ENCODE results near the gene ZBED2. TPM values are rescaled to one million over a fixed set of nuclear protein-coding genes. Genes with fewer than 3 reads are reported as not detected.
"Not testable (repeated sequence)": the region's sequence is repeated elsewhere in the genome, so short reads cannot be mapped to it uniquely, and the experiment has no call there.

ZBED2 gene
- polyA plus RNA-seq (ENCODE audit: insufficient read length): not detected

GRCh38 chr3:111595232-111595631, at the start of gene ZBED2:
Gene ZBED2, minus strand, starts transcription at chr3:111595346. Its CDS starts 1,145 bp downstream, at chr3:111594201.
- DNase-seq: no peak

GRCh38 chr3:111639316-111639715, 44.2 kb upstream of the ZBED2 start:
- no peak for DNase-seq

GRCh38 chr3:111636366-111636885, 41.3 kb upstream of the ZBED2 start:
- DNase-seq: no peak

- no peak for DNase-seq
These were observed 40.3 kb upstream of the ZBED2 start for GRCh38 chr3:111635403-111635802.

- DNase-seq: not testable (repeated sequence)
These were observed 35.5 kb upstream of the ZBED2 start for GRCh38 chr3:111630638-111631037.

GRCh38 chr3:111629018-111629417, 33.9 kb upstream of the ZBED2 start:
- DNase-seq: not testable (repeated sequence)

GRCh38 chr3:111627092-111627491, 31.9 kb upstream of the ZBED2 start:
- DNase-seq: no peak

GRCh38 chr3:111621535-111621934, 26.4 kb upstream of the ZBED2 start:
- DNase-seq: no peak

GRCh38 chr3:111619833-111620232, 24.7 kb upstream of the ZBED2 start:
- no peak for DNase-seq

- DNase-seq: no peak
These were observed 23.8 kb upstream of the ZBED2 start for GRCh38 chr3:111618945-111619344.

GRCh38 chr3:111617912-111618601, 22.9 kb upstream of the ZBED2 start:
- no peak for DNase-seq

GRCh38 chr3:111617406-111617805, 22.3 kb upstream of the ZBED2 start:
- no peak for DNase-seq

- DNase-seq: no peak
These were observed 21.4 kb upstream of the ZBED2 start for GRCh38 chr3:111616417-111617105.

- no peak for DNase-seq
These were observed 20.7 kb upstream of the ZBED2 start for GRCh38 chr3:111615880-111616279.

GRCh38 chr3:111613294-111613693, 18.1 kb upstream of the ZBED2 start:
- DNase-seq: no peak

- DNase-seq: no peak
These were observed 15.5 kb upstream of the ZBED2 start for GRCh38 chr3:111610612-111611054.

- DNase-seq: no peak
These were observed 15.0 kb upstream of the ZBED2 start for GRCh38 chr3:111610189-111610588.

- no peak for DNase-seq
These were observed 14.6 kb upstream of the ZBED2 start for GRCh38 chr3:111609700-111610099.

GRCh38 chr3:111608383-111608782, 13.2 kb upstream of the ZBED2 start:
- DNase-seq: no peak

GRCh38 chr3:111607240-111607920, 12.2 kb upstream of the ZBED2 start:
- DNase-seq: no peak

GRCh38 chr3:111605493-111605892, 10.3 kb upstream of the ZBED2 start:
- DNase-seq: no peak

GRCh38 chr3:111605018-111605417, 9.9 kb upstream of the ZBED2 start:
- no peak for DNase-seq

GRCh38 chr3:111604119-111604518, 9.0 kb upstream of the ZBED2 start:
- DNase-seq: no peak
